HTR-8/SVneo (cell line): Measurements from ENCODE around the gene COPS8.

Source experiments
- DNase-seq: peaks from one replicate; pipeline ENCODE4 v3.0.0; 2011; ENCODE audit warnings: low spot score, mixed read lengths; ENCODE audit not compliant: insufficient read length
- FAIRE-seq: peaks from 2 replicates; lab custom pipeline; 2011; peaks lifted over from hg19 to GRCh38; lab: Jason Lieb, UNC

COPS8 gene

GRCh38 chr2:237129625-237130263, 44.1 kb downstream of the COPS8 start:
- no peak for DNase-seq
- FAIRE-seq: peak; percentile 97

DNA sequence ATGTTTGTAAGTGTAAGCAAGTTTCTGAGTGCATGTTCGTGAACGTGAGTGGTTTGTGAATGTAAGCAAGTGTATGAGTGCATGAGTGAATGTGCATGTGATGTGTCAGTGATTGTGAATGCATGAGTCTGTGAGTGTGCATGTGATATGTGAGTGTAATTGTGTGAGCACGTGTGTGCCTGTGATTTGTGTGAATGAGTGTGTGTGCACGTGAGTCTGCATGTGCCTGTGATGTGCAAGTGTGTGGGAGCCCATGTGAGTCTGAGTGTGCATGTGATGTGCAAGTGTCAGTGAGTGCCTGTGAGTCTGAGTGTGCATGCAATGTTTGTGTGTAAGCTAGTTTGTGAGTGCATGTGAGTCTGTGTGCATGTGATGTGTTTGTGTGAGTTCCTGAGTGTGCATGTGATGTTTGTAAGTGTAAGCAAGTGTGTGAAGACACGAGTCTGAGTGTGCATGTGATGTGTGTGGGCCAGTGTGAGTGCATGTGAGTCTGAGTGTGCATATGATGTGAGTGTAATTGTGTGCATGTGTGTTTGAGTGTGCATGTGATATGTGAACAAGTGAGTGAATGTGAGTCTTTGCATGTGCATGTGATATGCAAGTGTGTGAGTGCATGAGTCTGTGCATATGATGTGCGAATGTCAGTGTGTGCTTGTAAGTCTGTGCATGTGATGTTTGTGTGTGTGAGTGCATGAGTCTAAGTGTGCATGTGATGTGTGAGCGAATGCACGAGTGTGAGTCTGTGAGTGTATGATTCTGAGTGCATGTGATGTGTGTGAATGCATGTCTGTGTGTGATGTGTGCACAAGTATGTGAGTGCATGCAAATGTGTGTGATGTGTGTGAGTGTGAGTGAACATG, 45.1 kb downstream of the COPS8 start:
- FAIRE-seq: no peak

DNA sequence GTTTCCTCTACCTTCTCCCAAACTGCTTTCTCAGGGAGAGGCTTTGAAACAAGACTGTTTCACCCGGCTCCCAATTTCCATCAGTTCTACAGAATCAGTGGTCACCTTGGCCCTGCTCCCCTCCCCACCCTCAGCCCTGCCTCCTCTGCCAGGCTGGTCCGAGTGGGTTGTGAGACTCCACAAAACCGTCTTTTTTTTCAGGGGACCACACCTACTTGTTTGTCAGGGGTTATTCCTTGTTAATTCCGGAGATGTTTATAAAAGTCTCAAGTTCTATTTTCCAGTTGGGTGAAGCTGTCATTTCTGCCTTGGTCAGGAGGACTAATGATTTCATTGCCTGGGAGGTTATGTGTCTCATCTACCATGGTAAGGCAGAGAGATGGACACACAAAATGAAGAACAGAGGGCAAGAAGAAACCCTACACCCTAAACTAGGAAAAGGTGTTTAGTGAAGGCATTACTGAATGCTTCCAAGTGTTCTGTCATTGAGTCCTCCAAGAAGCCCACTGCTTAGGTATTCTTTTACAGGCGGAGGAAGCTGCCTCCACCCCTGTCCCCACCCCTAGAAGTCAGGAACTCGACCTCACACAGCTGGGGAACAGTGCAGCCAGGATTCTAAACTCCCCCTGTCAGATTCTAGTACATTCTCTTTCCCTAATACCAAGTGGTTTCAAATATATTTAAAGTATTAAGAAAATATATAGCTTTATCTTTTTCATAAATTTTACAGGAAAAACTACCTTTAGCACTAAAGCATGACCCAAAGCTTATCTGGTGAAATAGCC, 46.3 kb downstream of the COPS8 start:
- no peak for FAIRE-seq
- no peak for DNase-seq

More for the DNA sequence above, 45.1 kb downstream of the COPS8 start:
- no peak for DNase-seq

GRCh38 chr2:237132799-237133198, 47.1 kb downstream of the COPS8 start:
- FAIRE-seq: no peak
- DNase-seq: no peak

- FAIRE-seq (no peak), DNase-seq (no peak)
Observed at GRCh38 chr2:237134321-237135230, 48.9 kb downstream of the COPS8 start.

GRCh38 chr2:237136824-237137223, 51.1 kb downstream of the COPS8 start:
- FAIRE-seq: no peak

GRCh38 chr2:237137626-237138323, 52.1 kb downstream of the COPS8 start:
- DNase-seq (no peak), FAIRE-seq (no peak)

More at GRCh38 chr2:237136824-237137223, 51.1 kb downstream of the COPS8 start:
- no peak for DNase-seq

DNA sequence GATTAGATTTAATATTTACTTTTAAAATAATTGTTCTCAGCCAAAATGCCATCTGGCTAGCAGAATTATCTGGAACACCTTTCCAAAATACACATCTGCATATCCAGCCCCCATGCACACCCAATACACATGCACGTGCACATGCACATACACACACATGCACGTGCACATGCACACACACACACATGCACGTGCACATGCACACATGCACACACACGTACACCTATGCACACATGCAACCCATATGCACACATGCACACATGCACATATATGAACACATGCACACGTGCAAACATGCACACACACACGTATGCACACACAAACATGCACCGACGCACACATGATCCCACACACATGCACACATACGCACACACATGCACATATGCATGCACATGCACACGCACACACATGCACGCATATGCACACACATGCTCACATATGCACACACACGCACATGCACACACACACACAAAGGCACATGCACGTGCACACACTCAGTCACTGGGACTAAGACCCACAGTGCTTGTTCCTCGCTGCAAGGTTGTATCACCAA, 53.5 kb downstream of the COPS8 start:
- FAIRE-seq (peak; percentile 98), DNase-seq (no peak)

DNA sequence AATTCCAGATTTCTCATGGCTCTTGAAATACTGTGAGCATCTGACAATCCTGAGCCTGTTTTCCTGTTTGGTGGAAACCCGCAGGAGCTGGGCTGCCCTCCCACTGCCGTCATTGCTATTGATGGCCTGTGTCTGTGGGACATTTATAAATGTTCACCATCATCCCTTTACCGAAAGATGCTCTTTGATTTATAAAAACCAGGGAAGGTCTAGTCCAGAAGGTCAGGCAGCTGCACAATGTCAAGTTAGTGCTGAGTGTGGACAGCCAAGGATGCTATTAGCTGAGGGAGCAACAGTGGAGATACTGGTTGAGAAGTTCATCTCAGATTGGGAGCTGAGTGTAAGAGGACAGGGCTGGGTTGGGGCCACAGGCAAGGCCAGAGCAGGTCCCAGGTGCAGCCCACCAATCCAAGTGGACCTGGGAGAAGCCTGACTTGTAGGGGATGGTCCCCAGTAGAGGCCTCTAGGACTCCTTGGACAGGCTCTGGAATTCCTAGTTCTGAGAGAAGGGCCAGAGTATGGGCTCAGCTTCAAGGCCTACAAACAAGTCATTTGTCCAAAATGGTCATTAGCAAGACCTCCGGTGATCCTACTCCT, 55.1 kb downstream of the COPS8 start:
- DNase-seq: no peak
- no peak for FAIRE-seq

- FAIRE-seq: no peak
- DNase-seq: no peak
Observed at GRCh38 chr2:237141571-237142051, 55.9 kb downstream of the COPS8 start.

GRCh38 chr2:237143118-237143517, 57.4 kb downstream of the COPS8 start:
- no peak for FAIRE-seq

GRCh38 chr2:237143676-237144440, 58.2 kb downstream of the COPS8 start:
- no peak for FAIRE-seq

More at GRCh38 chr2:237143118-237143517, 57.4 kb downstream of the COPS8 start:
- DNase-seq: no peak

GRCh38 chr2:237144516-237144915, 58.8 kb downstream of the COPS8 start:
- FAIRE-seq (no peak), DNase-seq (no peak)

More at GRCh38 chr2:237143676-237144440, 58.2 kb downstream of the COPS8 start:
- no peak for DNase-seq

DNA sequence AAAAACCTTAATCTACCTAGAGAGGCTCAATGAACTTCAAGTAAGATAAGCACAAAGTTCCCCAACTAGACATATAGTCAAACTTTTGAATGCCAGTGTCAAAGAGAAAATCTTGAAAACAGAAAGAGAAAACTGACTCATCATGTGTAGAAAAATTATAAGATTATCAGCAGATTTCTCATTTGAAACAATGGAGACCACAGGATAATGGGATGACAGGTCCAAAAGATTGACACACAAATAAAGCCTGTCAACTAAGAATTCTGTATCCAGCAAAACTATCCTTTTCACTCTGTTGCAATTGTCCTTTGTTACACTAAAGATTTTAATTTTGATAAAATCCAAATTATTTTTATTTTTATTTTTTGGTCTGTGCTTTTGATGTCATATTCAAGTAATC, 61.6 kb downstream of the COPS8 start:
- FAIRE-seq (no peak), DNase-seq (no peak)

- FAIRE-seq: no peak
- DNase-seq: no peak
Observed at GRCh38 chr2:237148624-237149023, 62.9 kb downstream of the COPS8 start.

GRCh38 chr2:237149425-237149824, 63.7 kb downstream of the COPS8 start:
- no peak for DNase-seq
- no peak for FAIRE-seq
